ENCODE data around the gene P3H3. TPM values are rescaled to one million over a fixed set of nuclear protein-coding genes. Genes with fewer than 3 reads are reported as not detected.
A peak's percentile ranks its signal among the peaks of the same experiment; 100 is the strongest.

Gene P3H3
- total and polyA plus RNA-seq, 9 of the 15 experiments (the other 6 are each of a cell fraction or from before 2014, with no cell fraction given), result 0.03 to 15.0 (median 4.8) TPM

- no peak for TF ChIP-seq PCBP2 (IDR thresholded peaks at IDR 0.05; ENCODE audit: low read depth, low read length, poor library complexity, severe bottlenecking)
- peak; percentile 92 for TF ChIP-seq ERF (CRISPR knock-in tag; IDR thresholded peaks at IDR 0.05)
- TF ChIP-seq ZNF75A (CRISPR knock-in tag; IDR thresholded peaks at IDR 0.05), result no peak
- TF ChIP-seq BCL6 (CRISPR knock-in tag; IDR thresholded peaks at IDR 0.05), result peak; percentile 95
- no peak for TF ChIP-seq ZNF253 (CRISPR knock-in tag; conservative IDR thresholded peaks at IDR 0.05)
- TF ChIP-seq IRF1 (CRISPR knock-in tag; IDR thresholded peaks at IDR 0.05; ENCODE audit: borderline replicate concordance), result no peak
- no peak for TF ChIP-seq KDM2B (CRISPR knock-in tag; IDR thresholded peaks at IDR 0.05)
- TF ChIP-seq PYGO2 (tag; IDR thresholded peaks at IDR 0.05), result peak; percentile 84
- no peak for TF ChIP-seq CBFB (CRISPR knock-in tag; IDR thresholded peaks at IDR 0.05)
- TF ChIP-seq SOX6 (IDR thresholded peaks at IDR 0.05), result no peak
- no peak; the same call in 1 of the 2 replicates for TF ChIP-seq NFE2 (IDR thresholded peaks at IDR 0.05; ENCODE audit: low read depth)
- TF ChIP-seq ZNF174 (CRISPR knock-in tag; IDR thresholded peaks at IDR 0.05), result no peak
- no peak for TF ChIP-seq ZNF778 (CRISPR knock-in tag; IDR thresholded peaks at IDR 0.05)
- no peak for TF ChIP-seq ZNF830 (CRISPR knock-in tag; IDR thresholded peaks at IDR 0.05)
- no peak for TF ChIP-seq RAD51 (IDR thresholded peaks at IDR 0.05; ENCODE audit: borderline replicate concordance, low read depth)
- no peak for TF ChIP-seq ZZZ3 (IDR thresholded peaks at IDR 0.05)
- peak; percentile 78 for TF ChIP-seq ELF1 (tag; IDR thresholded peaks at IDR 0.05)
- TF ChIP-seq ARID3A (IDR thresholded peaks at IDR 0.05; ENCODE audit: borderline replicate concordance, low read depth, low read length), result no peak
- TF ChIP-seq ZNF384 (IDR thresholded peaks at IDR 0.05; ENCODE audit: low read depth, low read length), result no peak
- TF ChIP-seq NR2F6 (CRISPR knock-in tag; IDR thresholded peaks at IDR 0.05), result no peak
- peak; percentile 15 for TF ChIP-seq MXD1 (CRISPR knock-in tag; IDR thresholded peaks at IDR 0.05; ENCODE audit: borderline replicate concordance, poor library complexity, severe bottlenecking)
- TF ChIP-seq TSHZ1 (CRISPR knock-in tag; IDR thresholded peaks at IDR 0.05), result no peak
Observed at GRCh38 chr12:6851921-6852650, 23.9 kb downstream of the P3H3 start, which contains the start of gene USP5 (continued).

Data from K562 (cell line).